H1 (cell line): ENCODE results near the gene CCDC148. TPM values are rescaled to one million over a fixed set of nuclear protein-coding genes. Genes with fewer than 3 reads are reported as not detected.

ENCODE experiments used
- ATF3 ChIP-seq: IDR thresholded peaks from 2 replicates; pipeline ENCODE4 v1.6.1; 2011; ENCODE audit warnings: low read depth, mild to moderate bottlenecking, low read length; ENCODE audit not compliant: insufficient read depth
- CHD7 ChIP-seq: fragments of 300-600 bp; sonication (generic); IDR thresholded peaks from 2 replicates; pipeline ENCODE4 v1.7.1; 2012; ENCODE audit warnings: low read length, moderate library complexity, mild to moderate bottlenecking, inconsistent platforms; ENCODE audit not compliant: insufficient replicate concordance
- CREB1 ChIP-seq: IDR thresholded peaks from 2 replicates; pipeline ENCODE4 v1.6.1; 2012; ENCODE audit warnings: inconsistent platforms
- CTBP2 ChIP-seq: IDR thresholded peaks from 2 replicates; pipeline ENCODE4 v1.7.0; 2011; ENCODE audit warnings: borderline replicate concordance, mild to moderate bottlenecking, moderate library complexity, mixed read lengths, low read length; ENCODE audit not compliant: insufficient read depth, insufficient read length
- FOSL1 ChIP-seq: IDR thresholded peaks from 2 replicates; pipeline ENCODE4 v1.6.1; 2011; ENCODE audit warnings: mild to moderate bottlenecking, low read depth, low read length, moderate library complexity; ENCODE audit not compliant: insufficient read depth
- HDAC2 ChIP-seq, 2 experiments: fragments of 300-600 bp in 1 of 2; sonication (generic) in 1 of 2; IDR thresholded peaks; 2 replicates each; pipeline ENCODE4 v1.6.1; 2011 to 2012; ENCODE audit warnings: low read depth in 2 of 2, low read length in 2 of 2, mild to moderate bottlenecking in 2 of 2, moderate library complexity in 2 of 2, borderline replicate concordance in 1 of 2, inconsistent platforms in 1 of 2
- HDAC6 ChIP-seq: IDR thresholded peaks from one replicate; pipeline ENCODE4 v1.7.1; 2012; ENCODE audit warnings: low read depth, mild to moderate bottlenecking, inconsistent platforms, low read length, moderate library complexity
- MAFK ChIP-seq: IDR thresholded peaks from 2 replicates; pipeline ENCODE4 v1.6.1; 2012; ENCODE audit warnings: low read depth, mild to moderate bottlenecking, improper control_type of control experiment, low read length
- SAP30 ChIP-seq: fragments of 300-600 bp; sonication (generic); IDR thresholded peaks from 2 replicates; pipeline ENCODE4 v1.7.1; 2012; ENCODE audit warnings: low read length, moderate library complexity, mild to moderate bottlenecking, inconsistent platforms; ENCODE audit not compliant: insufficient read depth, insufficient replicate concordance
- SIN3A ChIP-seq, 2 experiments: IDR thresholded peaks in 1 of 2; conservative IDR thresholded peaks in 1 of 2; 2 replicates each; pipeline ENCODE4 v1.6.1; 2011 to 2012; ENCODE audit warnings: low read length in 2 of 2, improper control_type of control experiment in 1 of 2, low read depth in 1 of 2, mild to moderate bottlenecking in 1 of 2
- polyA plus RNA-seq, 7 experiments: library from polyadenylated mRNA; depleted of rRNA in 3 of 7; stranded (reverse) in 5 of 7; unstranded in 2 of 7; fragments of >200 nt in 5 of 7; fragments of 200-250 nt in 2 of 7; gene quantifications; 1 replicate in 5 of 7; 2 replicates in 1 of 7; 4 replicates in 1 of 7; pipeline versions ENCODE4 v1.2.1 to v1.2.3, GENCODE V29; 2011 to 2013; ENCODE audit warnings: missing spikeins in 2 of 7, mixed read lengths in 2 of 7
- total RNA-seq: library from RNA; stranded (reverse); fragmentation: NEBNext Ultra II Directional; extraction: Animal tissue kit (Norgen Biotek cat#: 25700); gene quantifications from 2 replicates; pipeline ENCODE4 v1.2.1, GENCODE V29; 2021

The CCDC148 gene
- total and polyA plus RNA-seq, 2 of the 8 experiments (the other 6 are each of a cell fraction or from before 2014, with no cell fraction given): 0.45 to 1.3 TPM

- no peak for TF ChIP-seq CHD7
- no peak for TF ChIP-seq HDAC2 (IDR thresholded peaks at IDR 0.05; ENCODE audit: borderline replicate concordance in 1 of 2, low read depth in 2 of 2, low read length in 2 of 2)
- TF ChIP-seq ATF3: no peak
- no peak for TF ChIP-seq FOSL1
- no peak for TF ChIP-seq CREB1
- TF ChIP-seq HDAC6: no peak
- no peak for TF ChIP-seq SAP30
- TF ChIP-seq MAFK: no peak
- no peak for TF ChIP-seq SIN3A (conservative IDR thresholded peaks at IDR 0.05 in 1 of 2, IDR thresholded peaks at IDR 0.05 in 1 of 2; ENCODE audit: low read depth in 1 of 2, low read length in 2 of 2)
- TF ChIP-seq CTBP2: no peak
Measured at GRCh38 chr2:158211502-158211901, 245.1 kb downstream of the CCDC148 start (continued).
